Measurements from ENCODE around the gene FAM184A. TPM values are rescaled to one million over a fixed set of nuclear protein-coding genes. Genes with fewer than 3 reads are reported as not detected.

FAM184A gene
- total RNA-seq, 6 donors from 2014 or later: 8.4 to 75.4 (median 39.5) TPM

- Histone ChIP-seq H3K36me3 (peaks cover 19 to 79% (median 32%) of the 10 kb centered on the region in 4 donors), H3K27me3 (no peaks in the 10 kb centered on the region), H3K4me3 (no peak overlapping the region), H3K27ac (no peak overlapping the region), H3K9me3 (no peaks in the 10 kb centered on the region), H3K4me1 (no peaks in the 10 kb centered on the region)
- 87 to 90% methylated on average over 2 of the region's 2 CpGs for WGBS, 2 donors
- DNase-seq (no peak), ATAC-seq (ENCODE audit: low FRiP score in 2 of 2) (no peak)
- no peak for TF ChIP-seq POLR2A (IDR thresholded peaks at IDR 0.05)
- TF ChIP-seq EP300 (IDR thresholded peaks at IDR 0.05): no peak
- TF ChIP-seq CTCF (IDR thresholded peaks at IDR 0.05): no peak
- TF ChIP-seq POLR2AphosphoS5 (IDR thresholded peaks at IDR 0.05): no peak
Observed at GRCh38 chr6:118918329-118918725, 160.1 kb downstream of the FAM184A start.

- H3K9me3 ChIP-seq: no peaks in the 10 kb centered on the region
- WGBS, 2 donors: 89 to 92% methylated on average over 5 of the region's 5 CpGs
- no peak for ATAC-seq (ENCODE audit: low FRiP score in 2 of 2)
- DNase-seq: no peak
- H3K36me3 ChIP-seq: peaks cover 19 to 79% (median 34%) of the 10 kb centered on the region in 4 donors
- no peak for TF ChIP-seq EP300 (IDR thresholded peaks at IDR 0.05)
- no peak for TF ChIP-seq POLR2AphosphoS5 (IDR thresholded peaks at IDR 0.05)
- TF ChIP-seq POLR2A (IDR thresholded peaks at IDR 0.05): no peak
- TF ChIP-seq CTCF (IDR thresholded peaks at IDR 0.05): no peak
- no peaks in the 10 kb centered on the region for H3K27me3 ChIP-seq
- no peak overlapping the region for H3K27ac ChIP-seq
- H3K4me3 ChIP-seq: no peak overlapping the region
- no peaks in the 10 kb centered on the region for H3K4me1 ChIP-seq
Observed at GRCh38 chr6:118917546-118918328, 160.7 kb downstream of the FAM184A start.

GRCh38 chr6:118914598-118914997 lies 163.9 kb downstream of the FAM184A start:
- ATAC-seq (ENCODE audit: low FRiP score in 2 of 2): no peak
- TF ChIP-seq EP300 (IDR thresholded peaks at IDR 0.05): no peak
- TF ChIP-seq POLR2AphosphoS5 (IDR thresholded peaks at IDR 0.05): no peak
- no peak for TF ChIP-seq POLR2A (IDR thresholded peaks at IDR 0.05)
- TF ChIP-seq CTCF (IDR thresholded peaks at IDR 0.05): no peak
- Histone ChIP-seq H3K9me3 (no peaks in the 10 kb centered on the region), H3K27me3 (no peaks in the 10 kb centered on the region), H3K4me1 (no peaks in the 10 kb centered on the region), H3K4me3 (no peak overlapping the region), H3K36me3 (peaks cover 15 to 81% (median 34%) of the 10 kb centered on the region in 4 donors), H3K27ac (no peak overlapping the region)
- DNase-seq: no peak

- H3K4me3 ChIP-seq: no peak overlapping the region
- TF ChIP-seq EP300 (IDR thresholded peaks at IDR 0.05) (no peak), POLR2AphosphoS5 (IDR thresholded peaks at IDR 0.05) (no peak), POLR2A (IDR thresholded peaks at IDR 0.05) (no peak), CTCF (IDR thresholded peaks at IDR 0.05) (no peak)
Observed at GRCh38 chr6:118913161-118913560, 165.3 kb downstream of the FAM184A start.

GRCh38 chr6:118912646-118913045 lies 165.8 kb downstream of the FAM184A start:
- H3K36me3 ChIP-seq: peaks cover 13 to 92% (median 42%) of the 10 kb centered on the region in 4 donors

More at GRCh38 chr6:118913161-118913560, 165.3 kb downstream of the FAM184A start:
- ATAC-seq (ENCODE audit: low FRiP score in 2 of 2): no peak
- H3K4me1 ChIP-seq: no peaks in the 10 kb centered on the region
- H3K27ac ChIP-seq: no peak overlapping the region
- no peaks in the 10 kb centered on the region for H3K27me3 ChIP-seq
- no peak for DNase-seq
- 84 to 92% methylated on average over 2 of the region's 2 CpGs for WGBS, 2 donors
- no peaks in the 10 kb centered on the region for H3K9me3 ChIP-seq
- H3K36me3 ChIP-seq: peaks cover 15 to 89% (median 38%) of the 10 kb centered on the region in 4 donors

More at GRCh38 chr6:118912646-118913045, 165.8 kb downstream of the FAM184A start:
- ATAC-seq (ENCODE audit: low FRiP score in 2 of 2) (no peak), DNase-seq (no peak)
- 94% methylated on average over 5 of the region's 5 CpGs for WGBS, 2 donors
- TF ChIP-seq POLR2AphosphoS5 (IDR thresholded peaks at IDR 0.05) (no peak), POLR2A (IDR thresholded peaks at IDR 0.05) (no peak), EP300 (IDR thresholded peaks at IDR 0.05) (no peak), CTCF (IDR thresholded peaks at IDR 0.05) (no peak)
- Histone ChIP-seq H3K4me1 (no peaks in the 10 kb centered on the region), H3K27me3 (no peaks in the 10 kb centered on the region), H3K4me3 (no peak overlapping the region), H3K27ac (no peak overlapping the region), H3K9me3 (no peaks in the 10 kb centered on the region)
